Endothelial cell of umbilical vein (primary cell): Measurements from ENCODE around the gene UBAP2L. TPM values are rescaled to one million over a fixed set of nuclear protein-coding genes. Genes with fewer than 3 reads are reported as not detected.

Experiments used
- BruUV-seq: library from RNA; stranded (reverse); fragments of 400-500 nt; replicated peaks from 2 replicates; lab custom pipeline; 2021; lab: Mats Ljungman, UMichigan
- CTCF ChIA-PET: fragments of 300-600, 350-600 bp; sonication (Branson Sonifier 250); formaldehyde crosslinking; loops from one replicate; lab custom pipeline; 2021; ENCODE audit warnings: antibody characterized with exemption, inconsistent platforms; lab: Charles Lee
- POLR2A ChIA-PET: fragments of 300-600, 350-600 bp; sonication (Branson Sonifier 250); formaldehyde crosslinking; loops from one replicate; lab custom pipeline; 2021; ENCODE audit warnings: antibody characterized with exemption, inconsistent platforms; lab: Charles Lee
- DNase-seq: peaks from one replicate; pipeline ENCODE4 v3.0.0-alpha.2; 2011; ENCODE audit warnings: low read depth, low spot score
- FAIRE-seq: peaks from 2 replicates; lab custom pipeline; 2011; peaks lifted over from hg19 to GRCh38; lab: Jason Lieb, UNC
- H2AFZ ChIP-seq: 2 replicates; pipeline ENCODE4 v1.6.0; 2012; ENCODE audit warnings: low read depth, low read length, control low read depth, inconsistent platforms
- H3K27ac ChIP-seq: 2 replicates; pipeline ENCODE4 v1.5.1; 2011; ENCODE audit warnings: low read depth, mild to moderate bottlenecking, control low read depth, low read length, moderate library complexity; ENCODE audit not compliant: insufficient read depth
- H3K27me3 ChIP-seq, 2 experiments: 2 replicates each; pipeline versions ENCODE4 v1.6.0 to v1.6.1; 2011; ENCODE audit warnings: low read length in 2 of 2, mixed read lengths in 1 of 2; ENCODE audit not compliant: control insufficient read depth in 2 of 2, insufficient read depth in 2 of 2
- H3K36me3 ChIP-seq, 2 experiments: 2 replicates in 1 of 2; 3 replicates in 1 of 2; pipeline ENCODE4 v1.5.1; 2011; ENCODE audit warnings: low read length in 2 of 2, mild to moderate bottlenecking in 1 of 2, moderate library complexity in 1 of 2; ENCODE audit not compliant: control insufficient read depth in 2 of 2, insufficient read depth in 2 of 2; ENCODE audit errors: extremely low read depth in 1 of 2
- H3K4me1 ChIP-seq: 3 replicates; pipeline ENCODE4 v1.5.1; 2011; ENCODE audit warnings: mild to moderate bottlenecking, low read length; ENCODE audit not compliant: control insufficient read depth, insufficient read depth; ENCODE audit errors: extremely low read depth
- H3K4me2 ChIP-seq: 2 replicates; pipeline ENCODE4 v1.6.1; 2011; ENCODE audit warnings: low read length, control low read depth, mixed read lengths; ENCODE audit not compliant: insufficient read depth
- H3K4me3 ChIP-seq, 3 experiments: fragments of 200-600 bp in 1 of 3; sonication (generic), shearing (Covaris generic) in 1 of 3; replicated peaks in 1 of 3; 2 replicates each; pipeline ENCODE4 v1.5.1; 2011 to 2016; ENCODE audit warnings: control low read depth in 3 of 3, low read length in 3 of 3, mild to moderate bottlenecking in 2 of 3, inconsistent platforms in 1 of 3, low read depth in 1 of 3, moderate library complexity in 1 of 3; ENCODE audit not compliant: insufficient read depth in 1 of 3
- H3K79me2 ChIP-seq: 2 replicates; pipeline ENCODE4 v1.6.0; 2012; ENCODE audit warnings: low read length, inconsistent platforms; ENCODE audit not compliant: control insufficient read depth, insufficient read depth
- H3K9ac ChIP-seq: replicated peaks from 2 replicates; pipeline ENCODE3; 2011; ENCODE audit warnings: low read length, control low read depth; ENCODE audit not compliant: insufficient read depth; ENCODE audit errors: extremely low read depth
- H3K9me1 ChIP-seq: replicated peaks from 3 replicates; pipeline ENCODE4 v1.6.0; 2011; ENCODE audit warnings: mild to moderate bottlenecking, low read length; ENCODE audit not compliant: control insufficient read depth, insufficient read depth; ENCODE audit errors: extremely low read depth
- H3K9me3 ChIP-seq: replicated peaks from 2 replicates; pipeline ENCODE4 v1.5.1; 2012; ENCODE audit warnings: low read length, inconsistent platforms; ENCODE audit not compliant: control insufficient read depth, insufficient read depth
- H4K20me1 ChIP-seq: replicated peaks from 2 replicates; pipeline ENCODE3; 2011; ENCODE audit warnings: mild to moderate bottlenecking, low read length; ENCODE audit not compliant: control insufficient read depth, insufficient read depth; ENCODE audit errors: extremely low read depth
- EZH2 ChIP-seq: IDR thresholded peaks from 2 replicates; pipeline ENCODE4 v1.6.1; 2012; ENCODE audit warnings: borderline replicate concordance, low read depth, mild to moderate bottlenecking, moderate library complexity, low read length, inconsistent platforms; ENCODE audit not compliant: severe bottlenecking
- FOS ChIP-seq: IDR thresholded peaks from 2 replicates; pipeline ENCODE4 v1.6.1; 2011; ENCODE audit warnings: mild to moderate bottlenecking, low read length, moderate library complexity, borderline replicate concordance; ENCODE audit not compliant: insufficient read depth
- MAX ChIP-seq: IDR thresholded peaks from 2 replicates; pipeline ENCODE4 v1.6.1; 2011; ENCODE audit not compliant: insufficient read depth, insufficient read length
- MYC ChIP-seq: IDR thresholded peaks from one replicate; pipeline ENCODE4 v1.6.1; 2011; ENCODE audit warnings: mild to moderate bottlenecking, low read depth, low read length
- POLR2AphosphoS5 ChIP-seq: IDR thresholded peaks from 2 replicates; pipeline ENCODE4 v1.6.1; 2012; ENCODE audit warnings: low read depth, mild to moderate bottlenecking, control low read depth, low read length, moderate library complexity; ENCODE audit not compliant: insufficient read depth
- dilution Hi-C: fragments of 300-500 bp; cut with MboI; formaldehyde crosslinking; loops from one replicate; pipeline ENCODE4 v1.15.0; 2019; ENCODE audit warnings: low sequenced_read_pairs; ENCODE audit not compliant: extremely low pct_ligation_motif_present
- intact Hi-C: fragments of 100-400 bp; cut with micrococcal nuclease; formaldehyde crosslinking; loops from one replicate; pipeline ENCODE4 v1.10.0; 2022
- polyA plus RNA-seq, 4 experiments: library from polyadenylated mRNA; depleted of rRNA in 3 of 4; stranded (reverse) in 3 of 4; unstranded in 1 of 4; fragments of >200 nt; gene quantifications; 2 replicates each; pipeline versions ENCODE4 v1.2.1 to v1.2.3, GENCODE V29; 2011 to 2012; ENCODE audit warnings: missing spikeins in 1 of 4
- total RNA-seq: library from RNA; stranded (reverse); gene quantifications from 2 replicates; pipeline ENCODE4 v1.2.3, GENCODE V29; 2021
- TF ChIP-seq, protein P1 (sequence below), 2 donors: IDR thresholded peaks; 1 replicate in 1 of 2; 2 replicates in 1 of 2; pipeline ENCODE4 v1.5.1; 2011; ENCODE audit warnings: low read length in 2 of 2, mild to moderate bottlenecking in 2 of 2, moderate library complexity in 2 of 2, control low read depth in 1 of 2, inconsistent platforms in 1 of 2, low read depth in 1 of 2; ENCODE audit not compliant: insufficient read depth in 1 of 2; ENCODE audit errors: extremely low read depth in 1 of 2

UBAP2L gene
- total and polyA plus RNA-seq, 2 donors (not counting 3 experiments of a cell fraction or from before 2014, with no cell fraction given): 229 to 280 TPM

- DNase-seq (no peak), FAIRE-seq (no peak)
- ChIA-PET CTCF (interaction anchor here (1.1 kb wide), 1 partner anchor 16 kb away, joined by 4 read pairs; no protein-coding TSS in a partner anchor), POLR2A (no interaction called here)
- no peak overlapping the region for H3K9ac ChIP-seq
- no peaks in the 10 kb centered on the region for H3K9me3 ChIP-seq
- no peaks in the 10 kb centered on the region for H3K9me1 ChIP-seq
- no peak for TF ChIP-seq EZH2
- TF ChIP-seq FOS: no peak
- TF ChIP-seq MYC: no peak
- no peak for TF ChIP-seq MAX
- TF ChIP-seq, protein P1, sequence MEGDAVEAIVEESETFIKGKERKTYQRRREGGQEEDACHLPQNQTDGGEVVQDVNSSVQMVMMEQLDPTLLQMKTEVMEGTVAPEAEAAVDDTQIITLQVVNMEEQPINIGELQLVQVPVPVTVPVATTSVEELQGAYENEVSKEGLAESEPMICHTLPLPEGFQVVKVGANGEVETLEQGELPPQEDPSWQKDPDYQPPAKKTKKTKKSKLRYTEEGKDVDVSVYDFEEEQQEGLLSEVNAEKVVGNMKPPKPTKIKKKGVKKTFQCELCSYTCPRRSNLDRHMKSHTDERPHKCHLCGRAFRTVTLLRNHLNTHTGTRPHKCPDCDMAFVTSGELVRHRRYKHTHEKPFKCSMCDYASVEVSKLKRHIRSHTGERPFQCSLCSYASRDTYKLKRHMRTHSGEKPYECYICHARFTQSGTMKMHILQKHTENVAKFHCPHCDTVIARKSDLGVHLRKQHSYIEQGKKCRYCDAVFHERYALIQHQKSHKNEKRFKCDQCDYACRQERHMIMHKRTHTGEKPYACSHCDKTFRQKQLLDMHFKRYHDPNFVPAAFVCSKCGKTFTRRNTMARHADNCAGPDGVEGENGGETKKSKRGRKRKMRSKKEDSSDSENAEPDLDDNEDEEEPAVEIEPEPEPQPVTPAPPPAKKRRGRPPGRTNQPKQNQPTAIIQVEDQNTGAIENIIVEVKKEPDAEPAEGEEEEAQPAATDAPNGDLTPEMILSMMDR (IDR thresholded peaks at IDR 0.05; ENCODE audit: extremely low read depth in 1 of 2, insufficient read depth in 1 of 2, low read depth in 1 of 2, low read length in 2 of 2): no peak
- TF ChIP-seq POLR2AphosphoS5: no peak
- peaks cover 9% of the 10 kb centered on the region for H4K20me1 ChIP-seq
- dilution Hi-C loops: no loop called here
- no peak overlapping the region for H3K4me2 ChIP-seq
- peaks cover 86% of the 10 kb centered on the region for H3K79me2 ChIP-seq
- no peaks in the 10 kb centered on the region for H3K27me3 ChIP-seq
- no peak overlapping the region for H3K4me3 ChIP-seq
- intact Hi-C loops: no loop called here
- no peak overlapping the region for H2AFZ ChIP-seq
- peaks cover 10% of the 10 kb centered on the region for H3K4me1 ChIP-seq
- peaks cover 52 to 59% of the 10 kb centered on the region in 2 experiments for H3K36me3 ChIP-seq
- no TSS peak for BruUV-seq
- no peak overlapping the region for H3K27ac ChIP-seq
These were observed 48.9 kb upstream of the UBAP2L start for GRCh38 chr1:154171880-154172279.
